Large intestine (tissue), 3 donors: ENCODE measurements around the gene SMIM33. TPM values are rescaled to one million over a fixed set of nuclear protein-coding genes. Genes with fewer than 3 reads are reported as not detected.
"Not testable (repeated sequence)": the region's sequence is repeated elsewhere in the genome, so short reads cannot be mapped to it uniquely, and the experiment has no call there.

Experiments
- DNase-seq, 2 donors: peaks; one replicate each; pipeline versions ENCODE4 v3.0.0 to v3.0.0-alpha.2; 2013
- H3K27ac ChIP-seq: one replicate; pipeline ENCODE4 v1.5.1; 2013; ENCODE audit warnings: low read length
- H3K27me3 ChIP-seq: 2 replicates; pipeline ENCODE4 v1.6.1; 2013; ENCODE audit warnings: low read length; ENCODE audit not compliant: control insufficient read depth, insufficient read depth
- H3K36me3 ChIP-seq: 2 replicates; pipeline ENCODE4 v1.6.1; 2013; ENCODE audit warnings: low read length; ENCODE audit not compliant: control insufficient read depth, insufficient read depth
- H3K4me1 ChIP-seq: one replicate; pipeline ENCODE4 v1.6.1; 2013; ENCODE audit warnings: low read length; ENCODE audit not compliant: control insufficient read depth, insufficient read depth
- H3K4me3 ChIP-seq: one replicate; pipeline ENCODE4 v1.5.1; 2013; ENCODE audit warnings: low read length
- H3K9me3 ChIP-seq: one replicate; pipeline ENCODE4 v1.6.1; 2013; ENCODE audit warnings: mild to moderate bottlenecking, low read depth, low read length, moderate library complexity; ENCODE audit not compliant: control insufficient read depth
- WGBS: methylation state at CpG from one replicate; pipeline ENCODE4 v1.1.5; 2013; ENCODE audit warnings: low lambda C conversion rate; ENCODE audit not compliant: insufficient coverage; 5-methylcytosine and 5-hydroxymethylcytosine counted together
- polyA plus RNA-seq: library from polyadenylated mRNA; unstranded; fragments of 120-200 nt; gene quantifications from one replicate; pipeline ENCODE4 v1.2.1, GENCODE V29; 2013

The SMIM33 gene
- polyA plus RNA-seq, 1 donor, result not detected

GRCh38 chr5:139473565-139473964, 2.8 kb downstream of the SMIM33 start:
- WGBS, result no CpG with 5 or more reads among the region's 2 CpGs
- no peak overlapping the region for H3K4me3 ChIP-seq
- H3K36me3 ChIP-seq, result peaks cover 6% of the 10 kb centered on the region
- no peak overlapping the region for H3K27ac ChIP-seq
- DNase-seq, result no peak
- H3K9me3 ChIP-seq, result no peaks in the 10 kb centered on the region
- no peaks in the 10 kb centered on the region for H3K27me3 ChIP-seq
- H3K4me1 ChIP-seq, result no peaks in the 10 kb centered on the region

- Histone ChIP-seq H3K27ac (no peak overlapping the region), H3K4me3 (no peak overlapping the region), H3K36me3 (peaks cover 8% of the 10 kb centered on the region), H3K27me3 (no peaks in the 10 kb centered on the region), H3K4me1 (no peaks in the 10 kb centered on the region), H3K9me3 (no peaks in the 10 kb centered on the region)
- peak in 1 of 2 donors; percentile 51 for DNase-seq
- WGBS, result no CpG with 5 or more reads among the region's 13 CpGs
Measured at GRCh38 chr5:139474890-139475791, 4.3 kb downstream of the SMIM33 start.

- Histone ChIP-seq H3K4me3 (no peak overlapping the region), H3K4me1 (no peaks in the 10 kb centered on the region), H3K9me3 (no peaks in the 10 kb centered on the region), H3K27me3 (no peaks in the 10 kb centered on the region), H3K36me3 (peaks cover 8% of the 10 kb centered on the region), H3K27ac (no peak overlapping the region)
- WGBS, result no CpG with 5 or more reads among the region's 13 CpGs
- DNase-seq, result no peak
Measured at GRCh38 chr5:139475865-139476617, 5.2 kb downstream of the SMIM33 start.

GRCh38 chr5:139478657-139479423, 8.0 kb downstream of the SMIM33 start:
- H3K4me3 ChIP-seq, H3K36me3 ChIP-seq, H3K27ac ChIP-seq, H3K4me1 ChIP-seq, H3K9me3 ChIP-seq, H3K27me3 ChIP-seq, DNase-seq: not testable (repeated sequence)
- no CpG with 5 or more reads among the region's 9 CpGs for WGBS

GRCh38 chr5:139479729-139480128, 8.9 kb downstream of the SMIM33 start:
- no CpG with 5 or more reads among the region's 4 CpGs for WGBS
- H3K4me3 ChIP-seq, H3K27ac ChIP-seq, DNase-seq, H3K9me3 ChIP-seq, H3K36me3 ChIP-seq, H3K27me3 ChIP-seq, H3K4me1 ChIP-seq: not testable (repeated sequence)

GRCh38 chr5:139481122-139481533, 10.3 kb downstream of the SMIM33 start:
- no peak for DNase-seq
- Histone ChIP-seq H3K36me3 (peaks cover 5% of the 10 kb centered on the region), H3K27ac (peak overlapping the region; percentile 83), H3K4me3 (no peak overlapping the region), H3K4me1 (peaks cover 3% of the 10 kb centered on the region), H3K27me3 (no peaks in the 10 kb centered on the region), H3K9me3 (no peaks in the 10 kb centered on the region)
- no CpG with 5 or more reads among the region's 12 CpGs for WGBS

GRCh38 chr5:139481580-139482049, 10.8 kb downstream of the SMIM33 start:
- H3K4me3 ChIP-seq, result peak overlapping the region; percentile 35
- H3K27me3 ChIP-seq, result no peaks in the 10 kb centered on the region
- H3K27ac ChIP-seq, result peak overlapping the region; percentile 83
- no peaks in the 10 kb centered on the region for H3K9me3 ChIP-seq
- peaks cover 5% of the 10 kb centered on the region for H3K36me3 ChIP-seq
- peaks cover 3% of the 10 kb centered on the region for H3K4me1 ChIP-seq
- no peak for DNase-seq
- WGBS, result no CpG with 5 or more reads among the region's 5 CpGs

- peak; percentile 66 to 71 for DNase-seq
- H3K27ac ChIP-seq, result peak within 1 kb of the TSS; percentile 83
- no peaks in the 10 kb centered on the region for H3K9me3 ChIP-seq
- peaks cover 3% of the 10 kb centered on the region for H3K4me1 ChIP-seq
- H3K36me3 ChIP-seq, result peaks cover 2% of the 10 kb centered on the region
- 45% methylated on average over 2 of the region's 19 CpGs for WGBS
- peak within 1 kb of the TSS; percentile 35 for H3K4me3 ChIP-seq
- H3K27me3 ChIP-seq, result no peaks in the 10 kb centered on the region
Measured at GRCh38 chr5:139482050-139482889, 11.5 kb downstream of the SMIM33 start, which contains the start of gene STING1. Gene STING1, minus strand, starts transcription at chr5:139482758. Its CDS starts 1,054 bp downstream, at chr5:139481704.

GRCh38 chr5:139482890-139483208, 12.0 kb downstream of the SMIM33 start:
- peak overlapping the region; percentile 83 for H3K27ac ChIP-seq
- DNase-seq, H3K36me3 ChIP-seq, H3K4me3 ChIP-seq, H3K27me3 ChIP-seq, H3K9me3 ChIP-seq, H3K4me1 ChIP-seq: not testable (repeated sequence)
- WGBS, result no CpG with 5 or more reads among the region's 6 CpGs
